HepG2 (cell line): Measurements from ENCODE around the gene ZBP1. TPM values are rescaled to one million over a fixed set of nuclear protein-coding genes. Genes with fewer than 3 reads are reported as not detected.
A peak's percentile ranks its signal among the peaks of the same experiment; 100 is the strongest.

Experiments used
- AHDC1 ChIP-seq: sonication (generic); formaldehyde crosslinking; IDR thresholded peaks from 2 replicates; pipeline ENCODE4 v1.5.1; 2020; ENCODE audit warnings: mild to moderate bottlenecking, missing genetic modification reagents, borderline replicate concordance
- DNMT1 ChIP-seq: sonication (generic); formaldehyde crosslinking; IDR thresholded peaks from 2 replicates; pipeline ENCODE4 v1.5.1; 2020; ENCODE audit warnings: mild to moderate bottlenecking, missing genetic modification reagents
- FIP1L1 ChIP-seq: fragments of 200-400 bp; formaldehyde crosslinking; IDR thresholded peaks from 2 replicates; pipeline ENCODE4 v1.6.1; 2018; ENCODE audit warnings: low read depth, mild to moderate bottlenecking, low read length, moderate library complexity, borderline replicate concordance; ENCODE audit not compliant: insufficient read depth
- GATAD2A ChIP-seq: IDR thresholded peaks from 2 replicates; pipeline ENCODE4 v1.6.1; 2016
- KDM2A ChIP-seq: sonication (generic); formaldehyde crosslinking; IDR thresholded peaks from 2 replicates; pipeline ENCODE4 v1.4.0; 2020; ENCODE audit warnings: low read depth, missing genetic modification reagents, borderline replicate concordance
- SNAPC2 ChIP-seq: sonication (generic); formaldehyde crosslinking; IDR thresholded peaks from 2 replicates; pipeline ENCODE4 v1.8.1; 2022; ENCODE audit warnings: mild to moderate bottlenecking, missing genetic modification reagents
- STAG1 ChIP-seq: sonication (generic); formaldehyde crosslinking; IDR thresholded peaks from 2 replicates; pipeline ENCODE4 v1.4.0; 2020; ENCODE audit warnings: missing genetic modification reagents
- ZNF484 ChIP-seq: sonication (generic); formaldehyde crosslinking; IDR thresholded peaks from 2 replicates; pipeline ENCODE4 v1.5.1; 2020; ENCODE audit warnings: mild to moderate bottlenecking, low read depth, missing genetic modification reagents, borderline replicate concordance
- ZNF572 ChIP-seq: sonication (generic); formaldehyde crosslinking; IDR thresholded peaks from 2 replicates; pipeline ENCODE4 v1.5.1; 2020; ENCODE audit warnings: mild to moderate bottlenecking, missing genetic modification reagents
- ZNF687 ChIP-seq: sonication (generic); formaldehyde crosslinking; IDR thresholded peaks from 2 replicates; pipeline ENCODE4 v1.5.1; 2020; ENCODE audit warnings: mild to moderate bottlenecking, missing genetic modification reagents, moderate library complexity
- polyA plus RNA-seq, 8 experiments: library from polyadenylated mRNA; depleted of rRNA in 3 of 8; stranded (reverse) in 7 of 8; unstranded in 1 of 8; fragments of >200 nt; fragmentation: Illumina TruSeq in 4 of 8; extraction: Trizol in 4 of 8; gene quantifications; 2 replicates each; pipeline versions ENCODE4 v1.2.1 to v1.2.3, GENCODE V29; 2011 to 2016; ENCODE audit warnings: low read depth in 4 of 8, missing spikeins in 1 of 8, mixed read lengths in 1 of 8; ENCODE audit not compliant: insufficient read depth in 1 of 8
- total RNA-seq, 5 experiments: library from RNA; depleted of rRNA; stranded (reverse); fragments of >200 nt; fragmentation: Illumina TruSeq; extraction: Trizol; gene quantifications; 2 replicates each; pipeline ENCODE4 v1.2.3, GENCODE V29; 2016; ENCODE audit warnings: low read depth in 1 of 5
- TF ChIP-seq, protein P1 (sequence below): sonication (generic); formaldehyde crosslinking; IDR thresholded peaks from 2 replicates; pipeline ENCODE4 v1.5.0; 2020; ENCODE audit warnings: missing genetic modification reagents
- TF ChIP-seq, protein P2 (sequence below), 2 experiments: sonication (generic) in 1 of 2; formaldehyde crosslinking in 1 of 2; IDR thresholded peaks; 2 replicates each; pipeline versions ENCODE4 v1.4.0 to v1.6.1; 2016 to 2020; ENCODE audit warnings: borderline replicate concordance in 1 of 2, low read depth in 1 of 2, mild to moderate bottlenecking in 1 of 2, missing genetic modification reagents in 1 of 2

The ZBP1 gene
- total and polyA plus RNA-seq, 2 of the 13 experiments (the other 11 are each of a cell fraction or from before 2014, with no cell fraction given) = not detected

DNA sequence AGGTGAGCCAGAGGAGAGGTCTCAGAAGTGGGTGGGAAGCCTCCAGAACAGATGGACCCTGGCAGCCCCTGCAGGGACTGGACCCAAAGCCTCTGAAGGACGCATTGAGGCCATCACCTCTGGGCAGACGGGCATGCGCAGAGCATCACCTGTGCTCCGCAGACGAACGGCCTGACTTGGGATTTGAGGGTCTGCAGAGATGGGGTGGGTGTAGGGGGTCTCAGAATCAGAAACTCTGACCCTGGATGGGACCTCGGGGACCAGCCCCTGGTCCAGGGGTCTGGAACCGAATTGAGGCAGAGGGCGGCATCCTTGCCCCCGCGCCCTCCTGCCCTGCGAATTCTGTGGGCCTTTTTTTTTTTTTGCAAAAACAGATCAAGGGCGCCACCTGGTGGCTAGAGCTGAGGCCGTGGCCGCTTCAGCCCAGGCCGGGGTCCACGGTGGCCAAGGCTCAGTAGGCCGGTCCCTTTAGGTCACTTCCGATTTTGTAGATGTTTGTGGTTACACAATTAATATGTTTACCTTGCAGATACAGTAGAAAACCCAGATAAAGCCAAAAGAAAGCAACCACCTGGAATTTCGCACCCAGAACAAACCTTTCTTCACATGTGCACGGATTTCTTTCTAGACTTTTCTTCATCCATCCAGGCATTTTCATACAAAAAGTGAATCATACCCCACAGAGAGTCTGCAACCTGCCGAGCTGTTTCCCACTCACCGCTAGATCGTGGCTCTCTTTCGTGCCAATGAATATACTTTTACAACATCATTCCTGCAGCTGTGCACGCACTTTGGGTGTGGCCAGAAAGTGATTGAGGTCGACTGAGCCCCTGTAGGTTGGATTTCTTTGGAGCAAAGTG is 25.9 kb downstream of the ZBP1 start (continued):
- TF ChIP-seq, protein P1, sequence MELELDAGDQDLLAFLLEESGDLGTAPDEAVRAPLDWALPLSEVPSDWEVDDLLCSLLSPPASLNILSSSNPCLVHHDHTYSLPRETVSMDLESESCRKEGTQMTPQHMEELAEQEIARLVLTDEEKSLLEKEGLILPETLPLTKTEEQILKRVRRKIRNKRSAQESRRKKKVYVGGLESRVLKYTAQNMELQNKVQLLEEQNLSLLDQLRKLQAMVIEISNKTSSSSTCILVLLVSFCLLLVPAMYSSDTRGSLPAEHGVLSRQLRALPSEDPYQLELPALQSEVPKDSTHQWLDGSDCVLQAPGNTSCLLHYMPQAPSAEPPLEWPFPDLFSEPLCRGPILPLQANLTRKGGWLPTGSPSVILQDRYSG (CRISPR knock-in tag) = no peak
- TF ChIP-seq, protein P2, sequence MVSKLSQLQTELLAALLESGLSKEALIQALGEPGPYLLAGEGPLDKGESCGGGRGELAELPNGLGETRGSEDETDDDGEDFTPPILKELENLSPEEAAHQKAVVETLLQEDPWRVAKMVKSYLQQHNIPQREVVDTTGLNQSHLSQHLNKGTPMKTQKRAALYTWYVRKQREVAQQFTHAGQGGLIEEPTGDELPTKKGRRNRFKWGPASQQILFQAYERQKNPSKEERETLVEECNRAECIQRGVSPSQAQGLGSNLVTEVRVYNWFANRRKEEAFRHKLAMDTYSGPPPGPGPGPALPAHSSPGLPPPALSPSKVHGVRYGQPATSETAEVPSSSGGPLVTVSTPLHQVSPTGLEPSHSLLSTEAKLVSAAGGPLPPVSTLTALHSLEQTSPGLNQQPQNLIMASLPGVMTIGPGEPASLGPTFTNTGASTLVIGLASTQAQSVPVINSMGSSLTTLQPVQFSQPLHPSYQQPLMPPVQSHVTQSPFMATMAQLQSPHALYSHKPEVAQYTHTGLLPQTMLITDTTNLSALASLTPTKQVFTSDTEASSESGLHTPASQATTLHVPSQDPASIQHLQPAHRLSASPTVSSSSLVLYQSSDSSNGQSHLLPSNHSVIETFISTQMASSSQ (IDR thresholded peaks at IDR 0.05; ENCODE audit: low read depth) = no peak
- TF ChIP-seq, protein P2 (CRISPR knock-in tag; IDR thresholded peaks at IDR 0.05; ENCODE audit: borderline replicate concordance) = no peak
- TF ChIP-seq DNMT1 (CRISPR knock-in tag) (no peak), ZNF687 (CRISPR knock-in tag) (peak; percentile 49; the same call in 1 of the 2 replicates), ZNF572 (CRISPR knock-in tag) (no peak), SNAPC2 (no peak), ZNF484 (CRISPR knock-in tag) (no peak), FIP1L1 (no peak), AHDC1 (CRISPR knock-in tag) (peak; percentile 53; the same call in 1 of the 2 replicates), STAG1 (peak; percentile 96), KDM2A (CRISPR knock-in tag) (peak; percentile 50; the same call in 1 of the 2 replicates), GATAD2A (CRISPR knock-in tag) (peak; percentile 39; the same call in 1 of the 2 replicates)
